ENCODE measurements around the gene HBM. TPM values are rescaled to one million over a fixed set of nuclear protein-coding genes. Genes with fewer than 3 reads are reported as not detected.
"Not testable (repeated sequence)": the region's sequence is repeated elsewhere in the genome, so short reads cannot be mapped to it uniquely, and the experiment has no call there.

The HBM gene
- polyA plus RNA-seq, 6 donors from 2014 or later: not detected

DNA sequence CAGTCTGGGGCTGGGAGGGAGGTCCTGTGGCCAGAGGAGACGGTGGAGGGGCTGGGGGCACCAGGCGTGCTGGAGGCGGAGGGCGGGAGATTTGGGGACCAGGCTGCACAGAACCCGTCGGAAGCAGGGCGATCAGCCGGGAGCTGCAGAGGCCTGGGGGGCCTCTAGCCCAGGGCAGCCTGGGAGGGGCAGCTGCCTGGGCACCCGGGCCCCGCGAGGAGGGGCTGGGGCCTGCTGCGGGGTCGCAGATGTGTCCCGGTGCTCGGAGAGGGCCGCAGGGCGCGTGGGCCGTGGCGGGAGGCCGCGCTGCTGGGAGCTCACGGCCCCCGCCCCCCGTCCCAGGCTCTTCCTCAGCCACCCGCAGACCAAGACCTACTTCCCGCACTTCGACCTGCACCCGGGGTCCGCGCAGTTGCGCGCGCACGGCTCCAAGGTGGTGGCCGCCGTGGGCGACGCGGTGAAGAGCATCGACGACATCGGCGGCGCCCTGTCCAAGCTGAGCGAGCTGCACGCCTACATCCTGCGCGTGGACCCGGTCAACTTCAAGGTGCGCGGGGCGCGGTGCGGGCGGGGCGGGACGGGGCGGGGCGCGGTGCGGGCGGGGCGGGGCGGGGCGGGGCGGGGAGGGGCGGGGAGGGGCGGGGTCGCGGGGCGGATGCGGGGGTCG lies 12.1 kb upstream of the HBM start:
- H3K9me3 Mint-ChIP-seq, H3K4me1 Mint-ChIP-seq, DNase-seq, H3K36me3 Mint-ChIP-seq, H3K27ac Mint-ChIP-seq: not testable (repeated sequence)
- peak overlapping the region in 1 of 8 donors; percentile 67 for H3K4me3 Mint-ChIP-seq
- peaks cover 36 to 61% (median 39%) of the 10 kb centered on the region in 3 donors for H3K27me3 Mint-ChIP-seq
- ATAC-seq (ENCODE audit: low read depth in 2 of 2): peak; percentile 20 to 33

DNA sequence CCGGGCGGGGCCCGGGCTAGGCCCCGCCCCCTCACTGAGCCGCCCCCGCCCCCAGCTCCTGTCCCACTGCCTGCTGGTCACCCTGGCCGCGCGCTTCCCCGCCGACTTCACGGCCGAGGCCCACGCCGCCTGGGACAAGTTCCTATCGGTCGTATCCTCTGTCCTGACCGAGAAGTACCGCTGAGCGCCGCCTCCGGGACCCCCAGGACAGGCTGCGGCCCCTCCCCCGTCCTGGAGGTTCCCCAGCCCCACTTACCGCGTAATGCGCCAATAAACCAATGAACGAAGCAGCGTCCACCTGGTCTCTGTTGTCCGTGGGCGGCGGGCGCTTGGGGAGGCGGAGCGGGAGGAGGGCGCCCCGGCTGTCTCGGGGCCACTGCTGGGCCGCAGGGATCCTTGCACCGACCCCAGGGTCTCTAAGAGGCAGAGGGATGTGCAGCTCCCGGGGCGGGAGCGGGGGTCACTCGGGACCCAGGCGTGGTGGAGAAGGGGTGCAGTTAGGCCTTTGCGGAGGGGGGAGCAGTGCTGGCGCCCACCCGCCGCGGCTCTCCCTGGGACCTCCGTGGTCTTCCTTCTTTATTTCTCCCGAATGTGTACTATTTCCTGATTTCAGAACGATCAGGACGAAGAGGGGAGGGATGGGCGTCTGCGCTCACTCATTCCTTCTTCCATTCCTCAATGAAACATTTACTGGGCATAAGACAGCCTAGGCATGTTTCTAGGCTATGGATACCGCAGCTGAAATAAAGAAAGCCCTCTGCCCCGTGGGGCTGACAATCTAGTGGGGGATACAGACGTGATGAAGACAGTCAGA lies 11.4 kb upstream of the HBM start:
- H3K27ac Mint-ChIP-seq: peak overlapping the region in 2 of 6 donors; percentile 58 to 93
- H3K27me3 Mint-ChIP-seq: peaks cover 37 to 61% (median 40%) of the 10 kb centered on the region in 3 donors
- H3K36me3 Mint-ChIP-seq: peaks cover 0 to 4% of the 10 kb centered on the region in 2 donors
- H3K4me1 Mint-ChIP-seq: peaks cover 5 to 10% (median 9%) of the 10 kb centered on the region in 3 donors
- peak; percentile 38 for DNase-seq
- H3K4me3 Mint-ChIP-seq: peak overlapping the region; percentile 19 to 86 (median 85)
- peaks cover 0 to 5% (median 0%) of the 10 kb centered on the region in 7 donors for H3K9me3 Mint-ChIP-seq
- ATAC-seq (ENCODE audit: low read depth in 2 of 2): peak; percentile 65 to 73

DNA sequence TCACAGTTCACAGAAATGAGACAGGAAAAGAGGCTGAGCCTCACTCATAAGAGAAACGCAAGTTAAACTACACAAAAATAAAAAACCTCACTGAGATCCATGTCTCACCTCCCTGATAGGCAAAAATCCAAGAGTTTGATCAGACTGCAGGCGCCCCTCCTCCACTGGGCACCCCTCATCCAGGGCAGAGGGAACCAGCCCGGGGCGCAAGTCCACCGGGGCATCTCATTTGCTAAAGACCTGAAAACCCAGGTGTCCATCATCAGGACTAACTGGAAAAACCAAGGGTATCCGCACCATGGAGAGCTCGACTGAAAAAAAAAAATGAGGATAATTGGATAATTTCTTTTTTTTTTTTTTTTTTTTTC lies 10.8 kb upstream of the HBM start:
- peak overlapping the region in 1 of 6 donors; percentile 93 for H3K27ac Mint-ChIP-seq
- ATAC-seq (ENCODE audit: low read depth in 2 of 2): no peak

DNA sequence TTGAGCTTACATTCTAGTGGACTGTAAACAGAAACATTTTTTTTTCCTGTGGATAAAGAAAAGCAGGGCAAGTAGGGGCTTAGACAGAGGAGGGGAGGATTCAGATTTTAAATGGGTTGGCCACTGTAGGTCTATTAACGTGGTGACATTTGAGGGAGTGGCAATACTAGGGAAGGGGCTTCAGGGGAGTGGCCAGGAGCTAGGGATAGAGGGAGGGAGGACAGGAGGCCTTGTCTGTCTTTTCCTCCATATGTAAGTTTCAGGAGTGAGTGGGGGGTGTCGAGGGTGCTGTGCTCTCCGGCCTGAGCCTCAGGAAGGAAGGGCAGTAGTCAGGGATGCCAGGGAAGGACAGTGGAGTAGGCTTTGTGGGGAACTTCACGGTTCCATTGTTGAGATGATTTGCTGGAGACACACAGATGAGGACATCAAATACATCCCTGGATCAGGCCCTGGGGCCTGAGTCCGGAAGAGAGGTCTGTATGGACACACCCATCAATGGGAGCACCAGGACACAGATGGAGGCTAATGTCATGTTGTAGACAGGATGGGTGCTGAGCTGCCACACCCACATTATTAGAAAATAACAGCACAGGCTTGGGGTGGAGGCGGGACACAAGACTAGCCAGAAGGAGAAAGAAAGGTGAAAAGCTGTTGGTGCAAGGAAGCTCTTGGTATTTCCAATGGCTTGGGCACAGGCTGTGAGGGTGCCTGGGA lies 6.5 kb upstream of the HBM start:
- ATAC-seq (ENCODE audit: low read depth in 2 of 2) (no peak), DNase-seq (no peak)
- peaks cover 0 to 4% of the 10 kb centered on the region in 2 donors for H3K36me3 Mint-ChIP-seq
- peaks cover 0 to 5% (median 0%) of the 10 kb centered on the region in 7 donors for H3K9me3 Mint-ChIP-seq
- H3K27ac Mint-ChIP-seq: peak overlapping the region in 1 of 6 donors; percentile 34
- peaks cover 5 to 8% (median 6%) of the 10 kb centered on the region in 3 donors for H3K4me1 Mint-ChIP-seq
- H3K4me3 Mint-ChIP-seq: no peak overlapping the region
- peaks cover 39 to 61% (median 57%) of the 10 kb centered on the region in 3 donors for H3K27me3 Mint-ChIP-seq

More for the DNA sequence above, 10.8 kb upstream of the HBM start:
- H3K4me3 Mint-ChIP-seq: peak overlapping the region; percentile 19 to 86 (median 85)
- peaks cover 0 to 5% (median 0%) of the 10 kb centered on the region in 7 donors for H3K9me3 Mint-ChIP-seq
- peaks cover 5 to 10% (median 9%) of the 10 kb centered on the region in 3 donors for H3K4me1 Mint-ChIP-seq
- DNase-seq: no peak
- H3K36me3 Mint-ChIP-seq: peaks cover 0 to 4% of the 10 kb centered on the region in 2 donors
- H3K27me3 Mint-ChIP-seq: peaks cover 37 to 60% (median 44%) of the 10 kb centered on the region in 3 donors

DNA sequence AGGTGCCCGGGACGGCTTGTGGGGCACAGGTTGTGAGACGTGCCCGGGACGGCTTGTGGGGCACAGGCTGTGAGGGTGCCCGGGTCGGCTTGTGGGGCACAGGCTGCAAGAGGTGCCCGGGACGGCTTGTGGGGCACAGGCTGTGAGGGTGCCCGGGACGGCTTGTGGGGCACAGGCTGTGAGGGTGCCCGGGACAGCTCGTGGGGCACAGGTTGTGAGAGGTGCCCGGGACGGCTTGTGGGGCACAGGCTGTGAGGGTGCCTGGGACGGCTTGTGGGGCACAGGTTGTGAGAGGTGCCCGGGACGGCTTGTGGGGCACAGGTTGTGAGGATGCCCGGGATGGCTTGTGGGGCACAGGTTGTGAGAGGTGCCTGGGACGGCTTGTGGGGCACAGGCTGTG lies 5.5 kb upstream of the HBM start:
- H3K27ac Mint-ChIP-seq; H3K4me1 Mint-ChIP-seq; H3K36me3 Mint-ChIP-seq; ATAC-seq (ENCODE audit: low read depth in 2 of 2); H3K4me3 Mint-ChIP-seq; DNase-seq; H3K9me3 Mint-ChIP-seq: not testable (repeated sequence)
- H3K27me3 Mint-ChIP-seq: peaks cover 33 to 56% (median 50%) of the 10 kb centered on the region in 3 donors

DNA sequence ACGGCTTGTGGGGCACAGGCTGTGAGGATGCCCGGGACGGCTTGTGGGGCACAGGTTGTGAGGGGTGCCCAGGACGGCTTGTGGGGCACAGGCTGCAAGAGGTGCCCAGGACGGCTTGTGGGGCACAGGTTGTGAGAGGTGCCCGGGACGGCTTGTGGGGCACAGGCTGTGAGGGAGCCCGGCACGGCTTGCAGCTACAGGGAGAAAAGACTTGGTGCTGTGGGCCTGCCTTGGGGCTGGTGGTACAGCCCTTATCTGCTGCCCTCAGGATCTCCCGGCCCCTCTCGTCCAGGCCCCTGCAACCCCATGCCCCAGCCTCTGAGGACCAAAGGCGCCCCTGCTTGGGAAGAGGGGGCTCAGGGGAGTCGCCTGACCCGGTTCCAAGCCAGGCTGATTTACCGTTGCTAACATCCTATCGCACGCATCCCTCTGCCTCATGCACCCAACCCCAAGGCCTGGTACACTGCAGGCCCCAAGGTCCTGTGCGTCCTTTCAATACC lies 5.0 kb upstream of the HBM start:
- Mint-ChIP-seq H3K36me3 (no peaks in the 10 kb centered on the region), H3K27me3 (peaks cover 32 to 55% (median 51%) of the 10 kb centered on the region in 3 donors), H3K27ac (no peak overlapping the region), H3K9me3 (no peaks in the 10 kb centered on the region), H3K4me3 (no peak overlapping the region), H3K4me1 (peaks cover 0 to 8% (median 2%) of the 10 kb centered on the region in 3 donors)
- no peak for DNase-seq
- ATAC-seq (ENCODE audit: low read depth in 2 of 2): no peak

DNA sequence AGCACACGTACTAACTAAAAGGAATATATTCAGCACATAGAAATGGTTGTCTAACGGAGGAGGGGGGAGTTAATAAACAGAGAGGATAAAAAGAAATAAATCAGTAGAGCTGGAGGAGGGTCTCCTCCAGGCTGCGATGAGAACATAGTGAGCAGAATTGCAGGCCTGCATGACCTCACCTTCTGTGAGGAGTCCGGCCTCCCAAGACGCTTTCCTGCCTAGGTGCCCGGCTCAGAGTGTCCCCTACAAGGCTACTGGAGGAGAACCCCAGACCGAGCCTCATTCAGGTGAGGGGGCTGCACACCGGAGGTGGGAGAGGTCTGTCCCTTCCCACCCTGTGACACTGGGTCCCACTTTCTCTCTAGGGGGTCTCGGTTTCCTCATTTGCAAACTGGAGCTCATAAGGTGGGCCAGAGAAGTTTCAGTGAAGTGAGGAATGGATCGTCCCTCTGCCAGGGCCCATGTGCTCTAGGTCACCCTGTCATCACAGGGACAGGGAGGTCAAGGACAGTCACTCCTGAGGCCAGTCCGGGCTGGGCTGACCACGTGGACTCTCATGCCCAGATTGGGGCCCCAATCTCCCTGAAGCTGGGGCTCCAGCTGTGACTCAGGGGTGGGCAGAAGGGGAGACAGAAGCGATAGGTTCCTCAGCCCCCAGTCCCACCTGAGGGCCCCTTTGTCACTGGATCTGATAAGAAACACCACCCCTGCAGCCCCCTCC lies 3.3 kb upstream of the HBM start:
- no peaks in the 10 kb centered on the region for H3K9me3 Mint-ChIP-seq
- H3K36me3 Mint-ChIP-seq: no peaks in the 10 kb centered on the region
- no peak for ATAC-seq (ENCODE audit: low read depth in 2 of 2)
- no peak for DNase-seq
- H3K4me1 Mint-ChIP-seq: peaks cover 0 to 10% (median 5%) of the 10 kb centered on the region in 3 donors
- H3K27me3 Mint-ChIP-seq: peaks cover 35 to 60% (median 56%) of the 10 kb centered on the region in 3 donors
- peak overlapping the region in 2 of 8 donors; percentile 8 to 25 for H3K4me3 Mint-ChIP-seq
- H3K27ac Mint-ChIP-seq: peak overlapping the region in 1 of 6 donors; percentile 58

DNA sequence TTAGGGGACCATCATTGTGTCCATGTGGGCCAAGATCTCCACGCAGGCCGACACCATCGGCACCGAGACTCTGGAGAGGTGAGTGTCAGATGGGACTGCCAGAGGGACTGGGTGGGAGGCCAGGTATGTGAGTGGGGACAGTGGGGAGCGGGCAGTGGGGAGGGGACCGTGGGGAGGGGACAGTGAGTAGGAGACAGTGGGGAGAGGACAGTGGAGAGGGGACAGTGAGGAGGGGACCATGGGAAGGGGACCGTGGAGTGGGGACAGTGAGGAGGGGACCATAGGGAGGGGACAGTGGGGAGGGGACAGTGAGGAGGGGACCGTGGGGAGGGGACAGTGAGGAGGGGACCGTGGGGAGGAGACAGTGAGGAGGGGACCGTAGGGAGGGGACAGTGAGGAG lies 2.6 kb upstream of the HBM start:
- not testable (repeated sequence) for DNase-seq; H3K36me3 Mint-ChIP-seq; H3K27ac Mint-ChIP-seq; H3K9me3 Mint-ChIP-seq; ATAC-seq (ENCODE audit: low read depth in 2 of 2)
- peaks cover 34 to 62% (median 51%) of the 10 kb centered on the region in 3 donors for H3K27me3 Mint-ChIP-seq
- peak overlapping the region in 1 of 8 donors; percentile 25 for H3K4me3 Mint-ChIP-seq
- H3K4me1 Mint-ChIP-seq: peaks cover 0 to 10% (median 5%) of the 10 kb centered on the region in 3 donors

DNA sequence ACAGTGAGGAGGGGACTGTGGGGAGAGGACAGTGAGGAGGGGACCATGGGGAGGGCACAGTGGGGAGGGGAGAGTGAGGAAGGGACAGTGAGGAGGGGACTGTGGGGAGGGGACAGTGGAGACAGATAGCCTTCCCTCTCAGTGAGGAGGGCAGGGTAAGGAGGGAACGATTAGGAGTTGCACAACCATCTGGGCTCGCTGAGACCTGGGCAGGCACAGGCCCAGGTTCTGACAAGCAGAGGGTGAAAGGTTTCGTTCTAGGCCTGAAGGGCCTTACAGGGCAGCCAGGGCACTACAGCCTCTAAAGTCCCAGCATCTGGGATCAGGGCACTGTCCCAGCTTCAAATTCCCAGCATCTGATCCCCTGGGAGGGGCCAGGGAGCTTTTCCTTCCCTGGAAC lies 2.1 kb upstream of the HBM start:
- H3K27me3 Mint-ChIP-seq: peaks cover 39 to 63% (median 51%) of the 10 kb centered on the region in 3 donors
- not testable (repeated sequence) for DNase-seq; H3K36me3 Mint-ChIP-seq; H3K27ac Mint-ChIP-seq; H3K9me3 Mint-ChIP-seq; ATAC-seq (ENCODE audit: low read depth in 2 of 2)
- H3K4me3 Mint-ChIP-seq: peak overlapping the region in 2 of 8 donors; percentile 23 to 57
- H3K4me1 Mint-ChIP-seq: peaks cover 0 to 10% (median 5%) of the 10 kb centered on the region in 3 donors

DNA sequence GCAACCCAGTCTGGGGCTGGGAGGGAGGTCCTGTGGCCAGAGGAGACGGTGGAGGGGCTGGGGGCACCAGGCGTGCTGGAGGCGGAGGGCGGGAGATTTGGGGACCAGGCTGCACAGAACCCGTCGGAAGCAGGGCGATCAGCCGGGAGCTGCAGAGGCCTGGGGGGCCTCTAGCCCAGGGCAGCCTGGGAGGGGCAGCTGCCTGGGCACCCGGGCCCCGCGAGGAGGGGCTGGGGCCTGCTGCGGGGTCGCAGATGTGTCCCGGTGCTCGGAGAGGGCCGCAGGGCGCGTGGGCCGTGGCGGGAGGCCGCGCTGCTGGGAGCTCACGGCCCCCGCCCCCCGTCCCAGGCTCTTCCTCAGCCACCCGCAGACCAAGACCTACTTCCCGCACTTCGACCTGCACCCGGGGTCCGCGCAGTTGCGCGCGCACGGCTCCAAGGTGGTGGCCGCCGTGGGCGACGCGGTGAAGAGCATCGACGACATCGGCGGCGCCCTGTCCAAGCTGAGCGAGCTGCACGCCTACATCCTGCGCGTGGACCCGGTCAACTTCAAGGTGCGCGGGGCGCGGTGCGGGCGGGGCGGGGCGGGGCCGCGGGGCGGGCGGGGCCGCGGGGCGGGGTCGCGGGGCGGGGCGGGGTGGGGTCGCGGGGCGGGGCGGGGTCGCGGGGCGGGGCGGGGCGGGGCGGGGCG lies 1.5 kb upstream of the HBM start:
- not testable (repeated sequence) for H3K4me3 Mint-ChIP-seq; ATAC-seq (ENCODE audit: low read depth in 2 of 2); H3K9me3 Mint-ChIP-seq; H3K27ac Mint-ChIP-seq; H3K36me3 Mint-ChIP-seq; DNase-seq
- Mint-ChIP-seq H3K4me1 (peaks cover 0 to 10% (median 5%) of the 10 kb centered on the region in 3 donors), H3K27me3 (peaks cover 38 to 64% (median 51%) of the 10 kb centered on the region in 3 donors)

DNA sequence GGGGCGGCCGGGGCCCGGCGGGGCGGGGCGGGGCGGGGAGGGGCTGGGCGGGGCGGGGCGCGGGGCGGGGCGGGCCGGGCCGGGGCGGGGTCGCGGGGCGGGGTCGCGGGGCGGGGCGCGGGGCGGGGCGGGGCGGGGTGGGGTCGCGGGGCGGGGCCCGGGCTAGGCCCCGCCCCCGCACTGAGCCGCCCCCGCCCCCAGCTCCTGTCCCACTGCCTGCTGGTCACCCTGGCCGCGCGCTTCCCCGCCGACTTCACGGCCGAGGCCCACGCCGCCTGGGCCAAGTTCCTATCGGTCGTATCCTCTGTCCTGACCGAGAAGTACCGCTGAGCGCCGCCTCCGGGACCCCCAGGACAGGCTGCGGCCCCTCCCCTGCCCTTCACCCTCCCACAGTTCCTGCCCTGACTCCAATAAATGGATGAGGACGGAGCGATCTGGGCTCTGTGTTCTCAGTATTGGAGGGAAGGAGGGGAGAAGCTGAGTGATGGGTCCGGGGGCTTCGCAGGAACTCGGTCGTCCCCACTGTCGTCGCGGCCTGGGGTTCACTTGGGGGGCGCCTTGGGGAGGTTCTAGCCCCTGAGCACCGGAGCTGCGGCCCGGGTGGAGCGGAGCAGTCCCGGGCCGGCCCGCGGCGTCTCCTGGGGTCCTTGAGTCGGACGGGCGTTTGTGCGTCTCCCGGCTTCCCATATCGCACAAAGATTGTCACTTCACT lies 795 bp upstream of the HBM start:
- H3K27me3 Mint-ChIP-seq: peaks cover 34 to 64% (median 51%) of the 10 kb centered on the region in 3 donors
- peaks cover 0 to 10% (median 5%) of the 10 kb centered on the region in 3 donors for H3K4me1 Mint-ChIP-seq
- H3K36me3 Mint-ChIP-seq: no peaks in the 10 kb centered on the region
- ATAC-seq (ENCODE audit: low read depth in 2 of 2): peak; percentile 24 to 26
- H3K4me3 Mint-ChIP-seq: peak overlapping the region; percentile 7 to 77 (median 58)
- H3K27ac Mint-ChIP-seq: no peak overlapping the region
- DNase-seq: no peak
- H3K9me3 Mint-ChIP-seq: no peaks in the 10 kb centered on the region

Measured in naive B cell (primary cell).